Liver (tissue), 9 donors: Measurements from ENCODE around the gene TRERF1. TPM values are rescaled to one million over a fixed set of nuclear protein-coding genes. Genes with fewer than 3 reads are reported as not detected.

Experiments used
- DNase-seq: peaks from one replicate; pipeline ENCODE4 v3.0.0-alpha.2; 2017; ENCODE audit warnings: low spot score
- H3K27ac ChIP-seq, 2 donors: one replicate each; pipeline ENCODE4 v1.7.0; 2013; ENCODE audit warnings: inconsistent platforms in 2 of 2, low read length in 2 of 2, control low read depth in 1 of 2, low read depth in 1 of 2, mild to moderate bottlenecking in 1 of 2
- H3K27me3 ChIP-seq, 4 donors: one replicate each; pipeline versions ENCODE4 v1.6.1 to v1.7.0; 2013; ENCODE audit warnings: low read length in 3 of 4, inconsistent platforms in 1 of 4, mild to moderate bottlenecking in 1 of 4, moderate library complexity in 1 of 4; ENCODE audit not compliant: control insufficient read depth in 4 of 4, insufficient read depth in 4 of 4
- H3K36me3 ChIP-seq, 4 donors: one replicate each; pipeline versions ENCODE4 v1.6.1 to v1.7.0; 2013; ENCODE audit warnings: low read length in 3 of 4, mild to moderate bottlenecking in 3 of 4, low read depth in 1 of 4, moderate library complexity in 1 of 4; ENCODE audit not compliant: control insufficient read depth in 4 of 4, insufficient read depth in 3 of 4
- H3K4me1 ChIP-seq, 4 donors: one replicate each; pipeline versions ENCODE4 v1.6.1 to v1.7.0; 2013; ENCODE audit warnings: low read length in 3 of 4, mild to moderate bottlenecking in 3 of 4, moderate library complexity in 1 of 4; ENCODE audit not compliant: control insufficient read depth in 4 of 4, insufficient read depth in 4 of 4
- H3K4me3 ChIP-seq, 3 donors: one replicate each; pipeline versions ENCODE4 v1.6.1 to v1.7.0; 2013; ENCODE audit warnings: low read length in 3 of 3, control low read depth in 1 of 3, low read depth in 1 of 3, mild to moderate bottlenecking in 1 of 3
- H3K9ac ChIP-seq, 2 donors: one replicate each; pipeline ENCODE4 v1.7.0; 2013; ENCODE audit warnings: low read length in 2 of 2, mild to moderate bottlenecking in 2 of 2, moderate library complexity in 2 of 2, control low read depth in 1 of 2, low read depth in 1 of 2
- H3K9me3 ChIP-seq, 4 donors: one replicate each; pipeline versions ENCODE4 v1.6.1 to v1.7.0; 2013; ENCODE audit warnings: low read length in 3 of 4; ENCODE audit not compliant: control insufficient read depth in 4 of 4
- EGR1 ChIP-seq, 2 donors: IDR thresholded peaks; 2 replicates each; pipeline ENCODE4 v1.6.1; 2016 to 2018; ENCODE audit warnings: antibody characterized with exemption in 2 of 2, low read depth in 2 of 2
- FOXA1 ChIP-seq: IDR thresholded peaks from 2 replicates; pipeline ENCODE4 v1.6.1; 2016; ENCODE audit warnings: antibody characterized with exemption
- GABPA ChIP-seq, 2 donors: IDR thresholded peaks in 1 of 2; conservative IDR thresholded peaks in 1 of 2; 2 replicates each; pipeline ENCODE4 v1.6.1; 2016; ENCODE audit warnings: antibody characterized with exemption in 2 of 2, mild to moderate bottlenecking in 1 of 2, moderate library complexity in 1 of 2
- HNF4G ChIP-seq: IDR thresholded peaks from 2 replicates; pipeline ENCODE4 v1.6.1; 2016; ENCODE audit warnings: antibody characterized with exemption
- JUND ChIP-seq, 2 donors: IDR thresholded peaks; 2 replicates each; pipeline ENCODE4 v1.6.1; 2016; ENCODE audit warnings: antibody characterized with exemption in 2 of 2
- RXRA ChIP-seq, 2 donors: IDR thresholded peaks; 2 replicates each; pipeline ENCODE4 v1.6.1; 2017 to 2018; ENCODE audit warnings: antibody characterized with exemption in 2 of 2, mild to moderate bottlenecking in 1 of 2
- SP1 ChIP-seq: IDR thresholded peaks from 2 replicates; pipeline ENCODE4 v1.6.1; 2018; ENCODE audit warnings: antibody characterized with exemption, mild to moderate bottlenecking
- WGBS: extraction: QIAGEN DNeasy Blood & Tissue Kit; methylation state at CpG from one replicate; pipeline ENCODE4 v1.1.7; 2013; 5-methylcytosine and 5-hydroxymethylcytosine counted together
- polyA plus RNA-seq, 2 donors: library from polyadenylated mRNA; stranded (reverse) in 1 of 2; unstranded in 1 of 2; fragments of 200-250 nt in 1 of 2; fragments of >200 nt in 1 of 2; fragmentation: Nextera tagmentation in 1 of 2; extraction: Ambion mirVana in 1 of 2; gene quantifications; one replicate each; pipeline versions ENCODE4 v1.2.1 to v1.2.3, GENCODE V29; 2013 to 2015
- total RNA-seq, 2 donors: library from RNA; depleted of rRNA; stranded (reverse); fragments of >200 nt; gene quantifications; one replicate each; pipeline ENCODE4 v1.2.3, GENCODE V29; 2014
- TF ChIP-seq, protein P1 (sequence below): IDR thresholded peaks from 2 replicates; pipeline ENCODE4 v1.6.1; 2016; ENCODE audit warnings: antibody characterized with exemption
- donor health status: healthy.
- donor health status: healthy.
- donor health status: healthy.
- donor health status: healthy.
- donor health status: healthy.

The TRERF1 gene
- total and polyA plus RNA-seq, 4 donors = 0.33 to 1.3 (median 0.68) TPM

DNA sequence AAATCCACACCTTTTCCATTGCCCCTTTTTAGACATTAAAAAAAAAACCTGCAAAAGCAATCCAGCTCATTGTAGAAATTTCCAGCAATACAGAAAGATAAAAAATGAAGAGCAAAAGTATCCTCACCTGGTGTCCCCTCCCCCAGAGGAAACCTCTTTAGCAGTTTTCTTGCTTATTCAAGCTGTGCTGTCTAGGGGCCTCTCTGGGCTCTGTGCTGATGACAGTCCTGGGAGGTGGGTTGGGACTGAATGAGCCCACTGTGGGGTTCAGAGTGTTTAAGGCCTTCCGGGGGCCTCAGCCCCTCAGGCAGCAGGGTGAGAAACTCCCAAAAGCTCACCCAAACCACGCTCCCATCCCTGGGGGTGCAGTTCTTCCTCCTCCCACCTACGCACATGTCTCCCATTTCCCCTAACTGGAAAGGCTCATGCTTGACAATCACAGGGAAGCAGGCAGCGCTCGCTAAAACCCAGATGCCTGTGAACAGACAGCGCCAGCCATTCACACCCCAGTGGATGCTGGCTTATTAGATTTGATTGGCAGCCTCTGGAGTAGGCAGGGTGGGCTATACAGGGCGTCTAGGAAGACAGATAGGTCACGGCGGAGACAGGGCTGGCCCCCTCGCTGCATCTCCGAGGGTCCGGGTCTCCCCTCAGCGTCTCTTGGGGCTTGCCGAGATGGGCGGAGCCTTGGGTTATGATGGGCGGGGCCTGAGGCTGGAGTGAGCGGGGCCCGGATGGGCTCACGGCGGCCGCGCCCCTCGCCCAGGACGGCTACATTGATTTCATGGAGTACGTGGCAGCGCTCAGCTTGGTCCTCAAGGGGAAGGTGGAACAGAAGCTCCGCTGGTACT is 274.0 kb downstream of the TRERF1 start (continued):
- TF ChIP-seq, protein P1, sequence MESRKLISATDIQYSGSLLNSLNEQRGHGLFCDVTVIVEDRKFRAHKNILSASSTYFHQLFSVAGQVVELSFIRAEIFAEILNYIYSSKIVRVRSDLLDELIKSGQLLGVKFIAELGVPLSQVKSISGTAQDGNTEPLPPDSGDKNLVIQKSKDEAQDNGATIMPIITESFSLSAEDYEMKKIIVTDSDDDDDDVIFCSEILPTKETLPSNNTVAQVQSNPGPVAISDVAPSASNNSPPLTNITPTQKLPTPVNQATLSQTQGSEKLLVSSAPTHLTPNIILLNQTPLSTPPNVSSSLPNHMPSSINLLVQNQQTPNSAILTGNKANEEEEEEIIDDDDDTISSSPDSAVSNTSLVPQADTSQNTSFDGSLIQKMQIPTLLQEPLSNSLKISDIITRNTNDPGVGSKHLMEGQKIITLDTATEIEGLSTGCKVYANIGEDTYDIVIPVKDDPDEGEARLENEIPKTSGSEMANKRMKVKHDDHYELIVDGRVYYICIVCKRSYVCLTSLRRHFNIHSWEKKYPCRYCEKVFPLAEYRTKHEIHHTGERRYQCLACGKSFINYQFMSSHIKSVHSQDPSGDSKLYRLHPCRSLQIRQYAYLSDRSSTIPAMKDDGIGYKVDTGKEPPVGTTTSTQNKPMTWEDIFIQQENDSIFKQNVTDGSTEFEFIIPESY = no peak
- no peak for TF ChIP-seq RXRA (IDR thresholded peaks at IDR 0.05)

DNA sequence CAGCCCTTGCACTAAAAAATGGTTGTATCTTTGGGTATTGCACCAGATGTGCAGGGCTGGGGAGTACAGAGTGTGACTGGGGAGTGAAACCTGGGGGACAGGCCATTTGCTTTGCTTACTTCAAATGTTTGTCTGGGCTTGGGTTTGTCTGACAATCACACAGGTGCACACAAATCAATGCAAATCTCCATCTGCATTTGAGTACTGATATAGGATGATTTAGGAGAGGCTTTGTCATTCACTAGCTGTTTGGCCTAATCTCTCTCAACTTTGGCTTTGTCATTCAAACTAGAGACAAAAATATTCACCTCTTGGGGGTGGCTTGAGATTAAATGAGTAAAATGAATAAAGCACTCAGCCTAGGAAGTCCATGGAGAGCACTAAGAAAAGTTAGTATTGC is 274.7 kb downstream of the TRERF1 start:
- Histone ChIP-seq H3K27me3 (no peaks in the 10 kb centered on the region), H3K4me3 (no peak overlapping the region), H3K9me3 (no peaks in the 10 kb centered on the region), H3K27ac (no peak overlapping the region), H3K4me1 (no peaks in the 10 kb centered on the region), H3K9ac (no peak overlapping the region), H3K36me3 (no peaks in the 10 kb centered on the region)
- no peak for DNase-seq
- TF ChIP-seq JUND (IDR thresholded peaks at IDR 0.05) (no peak), FOXA1 (no peak), RXRA (IDR thresholded peaks at IDR 0.05) (no peak), SP1 (no peak), GABPA (IDR thresholded peaks at IDR 0.05 in 1 of 2, conservative IDR thresholded peaks at IDR 0.05 in 1 of 2) (no peak), EGR1 (IDR thresholded peaks at IDR 0.05; ENCODE audit: low read depth in 2 of 2) (no peak)

DNA sequence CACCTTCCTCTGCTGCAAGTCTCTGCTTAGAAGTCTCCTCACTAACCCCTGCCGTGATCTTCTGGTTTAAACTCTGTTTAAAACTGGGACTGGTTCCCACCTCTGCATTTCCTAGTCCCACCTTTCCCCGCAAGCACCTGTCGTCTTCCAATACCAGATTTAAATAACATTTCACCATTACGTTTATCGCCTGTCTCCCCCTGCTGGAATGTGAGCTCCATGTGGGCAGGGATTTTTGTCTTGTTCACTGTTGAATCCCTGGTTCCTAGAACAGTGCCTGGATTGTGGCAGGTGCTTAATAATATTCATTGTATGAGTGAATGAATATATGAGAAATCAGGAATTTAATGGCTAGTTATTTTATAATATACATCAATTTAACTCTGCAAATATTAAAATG is 275.9 kb downstream of the TRERF1 start:
- 83% methylated on average over 5 of the region's 5 CpGs for WGBS
- DNase-seq = no peak
- Histone ChIP-seq H3K4me3 (no peak overlapping the region), H3K9me3 (no peaks in the 10 kb centered on the region), H3K9ac (no peak overlapping the region), H3K4me1 (no peaks in the 10 kb centered on the region), H3K27me3 (no peaks in the 10 kb centered on the region), H3K36me3 (no peaks in the 10 kb centered on the region), H3K27ac (no peak overlapping the region)
- no peak for TF ChIP-seq HNF4G
- TF ChIP-seq, protein P1 = no peak

Other genes starting within 250 kb of the TRERF1 start
- 10 to 100 TPM; 22.8 to 26.8 TPM for gene MRPS10, start 234.1 kb downstream of the TRERF1 start, total RNA-seq
- gene MRPS10, start 234.1 kb downstream of the TRERF1 start, polyA plus RNA-seq = 10 to 100 TPM; 20.1 to 25.0 TPM
- gene UBR2, start 112.1 kb upstream of the TRERF1 start, total RNA-seq = 10 to 100 TPM; 31.5 to 32.9 TPM
- gene UBR2, start 112.1 kb upstream of the TRERF1 start, polyA plus RNA-seq = 1 to 10 TPM; 6.3 to 7.2 TPM